Ascending aorta (tissue), 2 donors: Measurements from ENCODE around the gene PLPP1. TPM values are rescaled to one million over a fixed set of nuclear protein-coding genes. Genes with fewer than 3 reads are reported as not detected.

Source experiments
- DNase-seq, 2 donors: peaks; one replicate each; pipeline ENCODE4 v3.0.0-alpha.2; 2019; ENCODE audit warnings: low spot score in 2 of 2
- H3K27ac ChIP-seq, 2 donors: fragments of 200-600 bp; sonication (generic); one replicate each; pipeline ENCODE4 v1.5.1; 2016 to 2017; ENCODE audit warnings: mild to moderate bottlenecking in 1 of 2
- H3K27me3 ChIP-seq: fragments of 200-600 bp; sonication (generic); one replicate; pipeline ENCODE4 v1.5.1; 2017
- H3K36me3 ChIP-seq, 2 donors: fragments of 200-600 bp; sonication (generic); one replicate each; pipeline ENCODE4 v1.5.1; 2016
- H3K4me1 ChIP-seq, 2 donors: fragments of 200-600 bp; sonication (generic); one replicate each; pipeline ENCODE4 v1.5.1; 2016 to 2017; ENCODE audit warnings: mild to moderate bottlenecking in 1 of 2
- H3K4me3 ChIP-seq, 2 donors: fragments of 200-600 bp; sonication (generic); one replicate each; pipeline ENCODE4 v1.5.1; 2016 to 2017; ENCODE audit warnings: mild to moderate bottlenecking in 1 of 2
- H3K9me3 ChIP-seq, 2 donors: fragments of 200-600 bp; sonication (generic); one replicate each; pipeline ENCODE4 v1.5.1; 2016
- intact Hi-C: fragments of 100-400 bp; cut with DNase I; formaldehyde crosslinking; loops from one replicate; pipeline ENCODE4 v1.15.1; 2023
- total RNA-seq: library from RNA; depleted of rRNA; stranded (reverse); fragments of >200 nt; gene quantifications from one replicate; pipeline ENCODE4 v1.1.0, GENCODE V29; 2016
- TF ChIP-seq, protein P1 (sequence below), 3 experiments: fragments of 200-600 bp in 2 of 3; fragments of 450-650 bp in 1 of 3; sonication (generic) in 2 of 3; IDR thresholded peaks; one replicate each; pipeline ENCODE4 v1.5.1; 2016 to 2019; ENCODE audit warnings: antibody characterized with exemption in 3 of 3, mild to moderate bottlenecking in 1 of 3, moderate library complexity in 1 of 3

PLPP1 gene
- total RNA-seq, 1 donor from 2014 or later, result 1,314 TPM

DNA sequence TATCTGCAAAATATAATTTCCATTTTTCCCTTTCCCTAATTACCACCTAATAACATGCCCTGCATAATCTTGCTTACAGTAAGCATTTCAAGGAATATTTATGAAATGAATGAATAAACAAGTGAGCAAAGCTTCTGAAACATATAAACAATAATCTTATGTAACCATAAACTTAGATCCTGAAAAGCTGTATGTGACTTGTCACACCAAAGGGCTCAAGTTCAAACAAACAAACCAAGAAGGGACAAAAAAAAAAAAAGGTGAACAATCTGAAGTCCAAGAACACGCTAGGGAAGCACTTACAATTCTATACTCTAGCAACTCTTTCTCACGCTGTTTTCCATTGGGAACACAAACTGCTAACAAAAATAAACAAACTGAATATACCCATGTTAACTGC is 36.3 kb downstream of the PLPP1 start:
- H3K4me3 ChIP-seq, result no peak overlapping the region
- H3K9me3 ChIP-seq, result no peaks in the 10 kb centered on the region
- TF ChIP-seq, protein P1, sequence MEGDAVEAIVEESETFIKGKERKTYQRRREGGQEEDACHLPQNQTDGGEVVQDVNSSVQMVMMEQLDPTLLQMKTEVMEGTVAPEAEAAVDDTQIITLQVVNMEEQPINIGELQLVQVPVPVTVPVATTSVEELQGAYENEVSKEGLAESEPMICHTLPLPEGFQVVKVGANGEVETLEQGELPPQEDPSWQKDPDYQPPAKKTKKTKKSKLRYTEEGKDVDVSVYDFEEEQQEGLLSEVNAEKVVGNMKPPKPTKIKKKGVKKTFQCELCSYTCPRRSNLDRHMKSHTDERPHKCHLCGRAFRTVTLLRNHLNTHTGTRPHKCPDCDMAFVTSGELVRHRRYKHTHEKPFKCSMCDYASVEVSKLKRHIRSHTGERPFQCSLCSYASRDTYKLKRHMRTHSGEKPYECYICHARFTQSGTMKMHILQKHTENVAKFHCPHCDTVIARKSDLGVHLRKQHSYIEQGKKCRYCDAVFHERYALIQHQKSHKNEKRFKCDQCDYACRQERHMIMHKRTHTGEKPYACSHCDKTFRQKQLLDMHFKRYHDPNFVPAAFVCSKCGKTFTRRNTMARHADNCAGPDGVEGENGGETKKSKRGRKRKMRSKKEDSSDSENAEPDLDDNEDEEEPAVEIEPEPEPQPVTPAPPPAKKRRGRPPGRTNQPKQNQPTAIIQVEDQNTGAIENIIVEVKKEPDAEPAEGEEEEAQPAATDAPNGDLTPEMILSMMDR (IDR thresholded peaks at IDR 0.05), result no peak
- H3K27ac ChIP-seq, result no peak overlapping the region
- no peak for DNase-seq
- intact Hi-C loops, result no loop called here
- H3K4me1 ChIP-seq, result peaks cover 0 to 19% of the 10 kb centered on the region in 2 donors
- H3K36me3 ChIP-seq, result no peaks in the 10 kb centered on the region
- no peaks in the 10 kb centered on the region for H3K27me3 ChIP-seq

DNA sequence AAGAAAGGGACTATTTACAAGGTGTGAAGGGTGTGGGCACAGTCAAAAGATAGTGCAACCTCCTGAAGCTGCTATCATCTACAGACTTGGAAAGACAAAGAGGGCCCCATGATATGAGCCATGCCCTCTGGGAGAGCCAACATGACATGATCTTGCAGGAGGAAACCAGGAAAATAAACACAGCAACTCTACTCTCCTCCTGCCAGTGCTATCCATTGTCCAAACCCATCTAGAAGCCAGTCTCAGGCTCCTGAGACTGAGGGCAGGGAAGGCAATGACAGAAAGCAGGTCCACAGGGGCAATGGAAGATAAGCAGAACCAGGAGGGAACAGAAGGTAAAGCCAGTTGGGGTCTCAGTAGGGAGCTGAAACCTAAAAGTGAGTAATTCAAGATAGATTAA is 37.1 kb downstream of the PLPP1 start:
- no peak for DNase-seq
- no peaks in the 10 kb centered on the region for H3K27me3 ChIP-seq
- H3K4me1 ChIP-seq, result peaks cover 0 to 21% of the 10 kb centered on the region in 2 donors
- H3K9me3 ChIP-seq, result no peaks in the 10 kb centered on the region
- intact Hi-C loops, result no loop called here
- TF ChIP-seq, protein P1 (IDR thresholded peaks at IDR 0.05), result no peak
- no peak overlapping the region for H3K27ac ChIP-seq
- no peak overlapping the region for H3K4me3 ChIP-seq
- H3K36me3 ChIP-seq, result no peaks in the 10 kb centered on the region

DNA sequence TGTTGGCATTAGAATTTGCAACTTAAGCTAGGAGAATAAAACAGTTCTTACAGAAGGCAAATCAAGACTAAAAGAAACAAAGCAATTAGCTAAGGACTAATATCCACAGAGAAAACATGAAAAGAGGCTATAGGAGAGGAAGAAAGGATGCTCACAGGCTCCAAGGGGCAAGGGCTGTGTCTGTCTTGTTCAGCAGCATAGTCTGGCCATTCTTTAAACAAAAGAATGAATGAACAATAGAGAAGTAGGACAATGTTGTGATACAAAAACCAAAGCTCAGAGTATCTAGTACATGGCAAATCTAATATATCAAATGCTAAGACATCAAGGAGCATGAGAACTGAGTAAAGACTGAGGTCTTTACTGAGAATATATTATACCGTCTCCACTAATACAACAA is 39.5 kb downstream of the PLPP1 start:
- Histone ChIP-seq H3K4me1 (peaks cover 4 to 29% of the 10 kb centered on the region in 2 donors), H3K27me3 (no peaks in the 10 kb centered on the region), H3K36me3 (no peaks in the 10 kb centered on the region), H3K9me3 (no peaks in the 10 kb centered on the region), H3K27ac (no peak overlapping the region), H3K4me3 (no peak overlapping the region)
- TF ChIP-seq, protein P1 (IDR thresholded peaks at IDR 0.05), result no peak
- intact Hi-C loops, result no loop called here
- DNase-seq, result no peak

DNA sequence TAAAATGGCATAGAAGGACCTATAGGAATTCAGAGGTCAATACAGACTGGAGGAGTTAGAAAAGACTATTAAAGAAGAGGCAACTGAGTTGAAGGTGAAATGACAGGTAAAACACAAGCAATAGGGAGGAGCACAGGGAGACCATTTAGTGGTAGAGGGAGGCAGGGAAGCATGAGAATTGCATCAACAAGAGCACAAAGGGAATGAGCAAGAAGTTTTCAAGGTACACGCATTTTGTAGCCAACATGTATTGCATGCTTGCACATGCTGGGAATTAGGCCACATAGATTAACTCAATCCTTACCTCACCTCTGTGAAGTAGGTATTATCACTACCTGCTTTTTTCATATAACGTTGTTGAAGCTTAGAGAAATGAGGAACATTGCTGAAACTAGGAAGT is 42.3 kb downstream of the PLPP1 start:
- Histone ChIP-seq H3K4me1 (peaks cover 4 to 16% of the 10 kb centered on the region in 2 donors), H3K27me3 (no peaks in the 10 kb centered on the region), H3K9me3 (no peaks in the 10 kb centered on the region), H3K4me3 (no peak overlapping the region), H3K36me3 (peaks cover 3 to 4% of the 10 kb centered on the region in 2 donors), H3K27ac (peak overlapping the region; percentile 23 to 54)
- TF ChIP-seq, protein P1 (IDR thresholded peaks at IDR 0.05), result no peak
- no peak for DNase-seq
- intact Hi-C loops, result no loop called here

DNA sequence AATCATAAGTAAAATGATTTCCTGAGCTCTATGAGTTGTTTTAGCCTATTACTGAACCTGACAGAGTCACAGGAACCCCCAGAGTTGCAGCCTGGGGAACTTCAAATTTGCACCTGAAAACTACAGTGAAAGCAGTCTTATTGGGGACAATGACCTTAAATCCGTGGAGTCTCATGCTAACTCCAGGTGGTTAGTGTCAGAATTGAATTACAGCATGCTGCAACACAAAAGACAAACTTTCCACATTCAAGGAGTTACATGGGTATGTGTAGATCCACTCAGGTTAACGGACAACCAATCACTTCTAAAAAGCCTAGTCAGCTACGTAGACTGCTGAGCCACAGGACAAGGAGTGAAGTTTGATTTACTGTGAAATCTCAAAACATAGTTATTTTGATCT is 49.7 kb downstream of the PLPP1 start:
- Histone ChIP-seq H3K4me1 (peaks cover 0 to 3% of the 10 kb centered on the region in 2 donors), H3K4me3 (no peak overlapping the region), H3K9me3 (no peaks in the 10 kb centered on the region), H3K27ac (no peak overlapping the region), H3K36me3 (peaks cover 3 to 10% of the 10 kb centered on the region in 2 donors), H3K27me3 (no peaks in the 10 kb centered on the region)
- intact Hi-C loops, result no loop called here
- TF ChIP-seq, protein P1 (IDR thresholded peaks at IDR 0.05), result no peak
- DNase-seq, result no peak

DNA sequence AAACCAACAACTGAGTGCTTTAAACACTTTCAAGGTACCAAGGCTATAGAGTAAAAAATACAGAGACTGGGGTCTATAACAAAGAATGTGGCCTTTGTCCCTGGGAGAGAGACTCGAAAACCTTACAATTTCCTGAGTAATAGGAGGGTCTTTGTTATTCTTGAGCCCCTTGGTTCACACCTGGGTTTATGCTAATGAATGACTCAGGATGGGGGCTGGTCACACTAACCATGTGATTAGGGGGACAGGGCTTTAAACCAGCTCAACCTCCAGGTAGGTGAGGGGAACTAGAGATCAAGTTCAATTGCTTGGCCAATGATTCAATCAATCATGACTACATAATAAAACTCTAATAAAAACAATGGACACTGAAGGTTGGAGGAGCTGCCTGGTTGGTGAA is 50.2 kb downstream of the PLPP1 start:
- TF ChIP-seq, protein P1 (IDR thresholded peaks at IDR 0.05), result no peak
- Histone ChIP-seq H3K27me3 (no peaks in the 10 kb centered on the region), H3K36me3 (peaks cover under 1 to 6% of the 10 kb centered on the region in 2 donors), H3K27ac (no peak overlapping the region), H3K4me3 (no peak overlapping the region), H3K4me1 (peaks cover 0 to 3% of the 10 kb centered on the region in 2 donors), H3K9me3 (no peaks in the 10 kb centered on the region)
- DNase-seq, result no peak
- intact Hi-C loops, result no loop called here
